Measurements from ENCODE around the gene FBXL15.
A peak's percentile ranks its signal among the peaks of the same experiment; 100 is the strongest.

FBXL15 gene, protein sequence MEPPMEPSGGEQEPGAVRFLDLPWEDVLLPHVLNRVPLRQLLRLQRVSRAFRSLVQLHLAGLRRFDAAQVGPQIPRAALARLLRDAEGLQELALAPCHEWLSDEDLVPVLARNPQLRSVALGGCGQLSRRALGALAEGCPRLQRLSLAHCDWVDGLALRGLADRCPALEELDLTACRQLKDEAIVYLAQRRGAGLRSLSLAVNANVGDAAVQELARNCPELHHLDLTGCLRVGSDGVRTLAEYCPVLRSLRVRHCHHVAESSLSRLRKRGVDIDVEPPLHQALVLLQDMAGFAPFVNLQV

DNA sequence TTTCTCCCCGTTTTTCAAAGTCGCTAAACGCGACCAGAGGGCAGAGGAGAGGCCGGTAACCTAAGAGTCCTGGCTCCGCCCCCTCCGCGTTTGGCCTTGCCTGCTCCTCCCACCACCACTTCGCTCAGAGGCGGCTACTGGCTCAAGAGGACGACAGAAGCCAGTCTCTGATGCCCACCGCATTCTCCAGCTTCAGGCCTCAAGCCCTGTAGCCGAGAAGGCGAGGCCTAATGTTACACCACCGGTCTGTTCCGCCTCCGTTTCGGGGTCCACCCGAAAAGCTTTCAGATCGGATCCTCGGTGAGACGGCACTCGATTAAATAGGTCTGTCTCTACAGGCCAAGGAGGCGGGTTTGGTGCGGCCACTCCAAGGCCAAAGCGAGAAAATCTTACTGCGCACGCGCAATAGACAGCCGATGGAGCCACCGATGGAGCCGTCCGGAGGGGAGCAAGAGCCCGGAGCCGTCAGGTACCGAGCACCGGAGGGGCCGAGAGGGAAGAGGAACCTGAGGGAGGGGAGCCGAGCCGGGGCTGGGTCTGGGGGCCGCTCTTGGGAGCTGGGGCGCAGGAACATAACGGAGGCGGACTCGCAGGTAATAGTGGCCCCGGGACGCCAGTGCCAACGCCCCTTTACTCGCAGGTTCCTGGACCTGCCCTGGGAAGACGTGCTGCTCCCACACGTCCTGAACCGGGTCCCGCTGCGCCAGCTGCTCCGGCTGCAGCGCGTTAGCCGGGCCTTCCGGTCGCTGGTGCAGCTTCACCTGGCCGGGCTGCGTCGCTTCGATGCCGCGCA lies at the start of gene FBXL15:
Gene FBXL15, plus strand, starts transcription at position 123 of the 793 bp plus-strand sequence. Its CDS starts 294 bp downstream, at position 417.
- peak; percentile 96 for DNase-seq (ENCODE audit: extremely low spot score)
- POLR2A ChIA-PET = interaction anchor here (1.0 to 1.3 kb wide), 2 partner anchors 12 to 26 kb away, joined by 4 read pairs; partner anchors contain the start of genes CUEDC2 and NFKB2
- TF ChIP-seq, protein P1, sequence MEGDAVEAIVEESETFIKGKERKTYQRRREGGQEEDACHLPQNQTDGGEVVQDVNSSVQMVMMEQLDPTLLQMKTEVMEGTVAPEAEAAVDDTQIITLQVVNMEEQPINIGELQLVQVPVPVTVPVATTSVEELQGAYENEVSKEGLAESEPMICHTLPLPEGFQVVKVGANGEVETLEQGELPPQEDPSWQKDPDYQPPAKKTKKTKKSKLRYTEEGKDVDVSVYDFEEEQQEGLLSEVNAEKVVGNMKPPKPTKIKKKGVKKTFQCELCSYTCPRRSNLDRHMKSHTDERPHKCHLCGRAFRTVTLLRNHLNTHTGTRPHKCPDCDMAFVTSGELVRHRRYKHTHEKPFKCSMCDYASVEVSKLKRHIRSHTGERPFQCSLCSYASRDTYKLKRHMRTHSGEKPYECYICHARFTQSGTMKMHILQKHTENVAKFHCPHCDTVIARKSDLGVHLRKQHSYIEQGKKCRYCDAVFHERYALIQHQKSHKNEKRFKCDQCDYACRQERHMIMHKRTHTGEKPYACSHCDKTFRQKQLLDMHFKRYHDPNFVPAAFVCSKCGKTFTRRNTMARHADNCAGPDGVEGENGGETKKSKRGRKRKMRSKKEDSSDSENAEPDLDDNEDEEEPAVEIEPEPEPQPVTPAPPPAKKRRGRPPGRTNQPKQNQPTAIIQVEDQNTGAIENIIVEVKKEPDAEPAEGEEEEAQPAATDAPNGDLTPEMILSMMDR (IDR thresholded peaks at IDR 0.05; ENCODE audit: control extremely low read depth, extremely low read depth, low read depth, missing control alignments) = no peak
- CTCF ChIA-PET = interaction anchor here (1.2 to 10.0 kb wide), 17 partner anchors 9 to 251 kb away, joined by 3 to 140 read pairs (median 8); partner anchors contain the start of genes C10orf95, CUEDC2, ELOVL3 and NFKB2

DNA sequence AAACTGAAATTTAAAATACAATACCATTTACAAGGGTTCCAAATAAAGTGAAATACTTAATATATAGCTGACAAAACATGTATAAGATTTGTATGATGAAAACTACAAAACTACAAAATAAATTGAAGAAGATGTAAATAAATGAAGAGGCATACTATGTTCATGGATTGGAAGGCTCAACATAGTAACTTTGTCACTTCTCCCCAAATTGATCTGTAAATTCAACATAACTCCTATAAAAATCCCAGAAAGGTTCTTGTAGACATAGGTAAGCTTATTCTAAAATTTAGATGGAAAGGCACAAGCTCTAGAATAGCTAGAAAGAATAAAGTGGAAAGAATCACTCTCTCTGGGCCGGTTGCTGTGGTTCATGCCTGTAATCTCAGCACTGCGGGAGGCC lies 49.3 kb upstream of the FBXL15 start:
- POLR2A ChIA-PET = no interaction called here
- TF ChIP-seq, protein P1 (IDR thresholded peaks at IDR 0.05; ENCODE audit: control extremely low read depth, extremely low read depth, low read depth, missing control alignments) = no peak
- no peak for DNase-seq (ENCODE audit: extremely low spot score)
- CTCF ChIA-PET = interaction anchor here (0.6 to 10.3 kb wide), 6 partner anchors 11 to 139 kb away, joined by 3 to 85 read pairs (median 4); no protein-coding TSS in a partner anchor

DNA sequence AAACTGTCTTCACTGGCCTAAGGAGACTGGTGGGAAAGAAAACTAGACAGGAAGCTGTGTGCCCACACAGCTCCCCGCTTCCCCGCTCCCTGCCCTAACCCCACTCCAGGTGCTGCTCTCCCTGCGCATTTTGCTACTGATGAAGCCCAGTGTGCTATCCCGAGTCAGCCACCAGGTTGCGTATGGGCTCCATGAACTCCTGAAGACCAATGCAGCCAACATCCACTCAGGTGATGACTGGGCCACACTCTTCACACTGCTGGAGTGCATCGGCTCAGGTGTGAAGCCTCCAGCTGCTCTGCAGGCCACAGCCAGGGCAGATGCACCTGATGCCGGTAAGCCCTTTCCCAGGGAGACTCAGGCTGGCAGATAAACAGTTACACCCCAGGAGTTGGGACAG lies 45.4 kb upstream of the FBXL15 start:
- DNase-seq (ENCODE audit: extremely low spot score) = no peak
- ChIA-PET POLR2A (no interaction called here), CTCF (interaction anchor here (1.0 to 10.3 kb wide), 9 partner anchors 9 to 143 kb away, joined by 3 to 85 read pairs (median 4); no protein-coding TSS in a partner anchor)
- TF ChIP-seq, protein P1 (IDR thresholded peaks at IDR 0.05; ENCODE audit: control extremely low read depth, extremely low read depth, low read depth, missing control alignments) = no peak

DNA sequence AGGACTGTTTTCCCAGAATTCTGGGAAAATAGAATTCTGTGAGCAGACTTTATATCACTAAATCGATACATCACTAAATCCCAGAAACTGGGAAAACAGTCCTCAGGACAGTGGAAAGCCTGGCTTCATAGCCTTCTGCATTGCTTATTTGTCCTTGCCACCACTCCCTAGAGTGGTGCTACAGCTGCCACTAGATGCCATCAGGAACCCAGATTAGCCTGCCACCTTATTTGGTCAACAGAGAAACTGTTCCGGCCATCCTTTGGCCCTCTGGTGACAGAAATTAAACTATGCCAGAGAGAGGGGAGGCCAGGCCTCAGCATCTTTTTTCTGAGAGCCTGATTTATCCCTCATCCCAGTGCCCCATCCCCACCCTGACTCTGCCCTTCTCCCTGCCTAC lies 44.8 kb upstream of the FBXL15 start:
- ChIA-PET POLR2A (no interaction called here), CTCF (interaction anchor here (1.1 to 10.3 kb wide), 7 partner anchors 8 to 144 kb away, joined by 3 to 85 read pairs (median 4); no protein-coding TSS in a partner anchor)

DNA sequence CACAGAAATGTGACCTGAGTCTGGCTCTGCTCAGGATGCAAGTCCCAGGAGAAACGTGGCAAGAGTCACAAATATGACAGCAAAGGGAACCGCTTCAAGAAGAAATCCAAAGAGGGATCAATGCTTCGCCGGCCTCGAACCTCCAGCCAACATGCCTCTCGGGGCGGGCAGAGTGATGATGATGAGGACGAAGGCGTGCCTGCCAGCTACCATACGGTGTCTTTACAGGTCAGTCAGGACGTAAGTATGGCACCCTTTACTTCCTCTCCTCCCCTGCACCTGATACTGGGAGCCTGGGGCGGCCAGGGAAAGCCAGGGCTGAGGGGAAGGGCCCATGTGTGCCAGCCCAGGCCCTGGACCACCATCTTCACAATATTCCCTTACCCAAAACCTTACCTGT lies 43.7 kb upstream of the FBXL15 start:
- no peak for DNase-seq (ENCODE audit: extremely low spot score)
- TF ChIP-seq, protein P1 (IDR thresholded peaks at IDR 0.05; ENCODE audit: control extremely low read depth, extremely low read depth, low read depth, missing control alignments) = no peak
- ChIA-PET CTCF (interaction anchor here (1.0 to 2.0 kb wide), 3 partner anchors 17 to 147 kb away, joined by 3 to 8 read pairs (median 4); no protein-coding TSS in a partner anchor), POLR2A (no interaction called here)

More for the DNA sequence above, 44.8 kb upstream of the FBXL15 start:
- TF ChIP-seq, protein P1 (IDR thresholded peaks at IDR 0.05; ENCODE audit: control extremely low read depth, extremely low read depth, low read depth, missing control alignments) = no peak
- DNase-seq (ENCODE audit: extremely low spot score) = no peak

DNA sequence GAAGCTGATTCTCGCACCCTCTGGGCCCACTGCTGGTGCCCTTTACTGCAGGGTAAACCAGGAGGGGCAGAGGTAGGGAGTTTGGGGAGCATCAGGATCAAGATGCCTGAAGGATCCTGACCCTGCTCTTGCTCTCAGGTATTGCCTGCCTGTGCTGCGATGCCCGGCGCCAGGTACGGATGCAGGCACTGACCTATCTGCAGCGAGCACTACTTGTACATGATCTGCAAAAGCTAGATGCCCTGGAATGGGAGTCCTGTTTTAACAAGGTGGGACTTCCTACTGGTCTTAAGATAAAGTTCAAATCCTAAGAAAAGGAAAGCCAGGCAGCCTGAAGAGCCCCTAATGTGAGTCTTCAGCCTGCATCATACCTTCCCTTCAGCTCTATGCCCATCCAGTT lies 41.3 kb upstream of the FBXL15 start:
- POLR2A ChIA-PET = no interaction called here
- DNase-seq (ENCODE audit: extremely low spot score) = no peak
- TF ChIP-seq, protein P1 (IDR thresholded peaks at IDR 0.05; ENCODE audit: control extremely low read depth, extremely low read depth, low read depth, missing control alignments) = no peak
- CTCF ChIA-PET = interaction anchor here (0.9 to 2.4 kb wide), 9 partner anchors 10 to 217 kb away, joined by 3 to 13 read pairs (median 5); partner anchors contain the start of gene NFKB2
